ENCODE results near the gene POU5F1. TPM values are rescaled to one million over a fixed set of nuclear protein-coding genes. Genes with fewer than 3 reads are reported as not detected.

The POU5F1 gene
- total and polyA plus RNA-seq, 9 of the 15 experiments (the other 6 are each of a cell fraction or from before 2014, with no cell fraction given) = 0.06 to 2.0 (median 0.10) TPM; not detected in 6

DNA sequence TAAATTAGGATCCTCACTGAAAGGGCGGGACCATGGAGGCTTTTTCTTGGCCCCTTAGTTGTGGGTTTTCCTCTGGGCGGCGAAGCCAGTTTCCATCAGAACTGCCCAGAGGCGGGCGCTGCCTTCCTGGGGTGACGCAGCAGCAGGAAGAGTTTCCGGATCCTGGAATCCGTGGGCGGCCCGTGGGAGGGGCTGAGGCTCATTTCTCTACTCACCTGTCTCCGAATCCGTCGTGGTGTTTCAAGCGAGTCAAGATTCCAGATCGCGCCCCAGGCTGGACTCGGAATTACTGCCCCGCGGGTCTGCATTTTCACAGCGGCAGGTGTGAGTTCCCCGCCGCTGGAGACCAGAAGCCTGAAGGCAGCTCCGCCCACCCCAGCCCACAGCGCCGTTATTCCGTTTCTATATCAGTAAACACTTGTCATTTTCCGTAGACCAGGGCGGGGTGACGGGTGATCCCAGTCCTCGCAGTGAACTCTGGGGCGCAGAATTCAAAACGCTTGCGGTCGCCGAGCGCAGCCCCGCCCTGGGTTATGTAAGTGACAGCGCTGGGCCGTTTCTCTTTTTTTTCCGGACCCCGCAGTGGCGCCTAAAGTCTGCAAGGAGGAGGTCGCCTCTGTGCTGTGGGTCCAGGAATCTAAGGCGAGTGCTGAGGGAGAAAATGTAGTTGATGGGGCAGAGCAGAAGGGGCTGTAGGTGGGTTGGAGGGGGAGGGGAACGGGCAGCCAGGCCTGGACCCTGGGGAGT lies 27.2 kb upstream of the POU5F1 start (continued):
- no peak for TF ChIP-seq POLR3A (IDR thresholded peaks at IDR 0.05; ENCODE audit: borderline replicate concordance, extremely low read depth, insufficient read depth, insufficient read length)
- TF ChIP-seq, protein P1, sequence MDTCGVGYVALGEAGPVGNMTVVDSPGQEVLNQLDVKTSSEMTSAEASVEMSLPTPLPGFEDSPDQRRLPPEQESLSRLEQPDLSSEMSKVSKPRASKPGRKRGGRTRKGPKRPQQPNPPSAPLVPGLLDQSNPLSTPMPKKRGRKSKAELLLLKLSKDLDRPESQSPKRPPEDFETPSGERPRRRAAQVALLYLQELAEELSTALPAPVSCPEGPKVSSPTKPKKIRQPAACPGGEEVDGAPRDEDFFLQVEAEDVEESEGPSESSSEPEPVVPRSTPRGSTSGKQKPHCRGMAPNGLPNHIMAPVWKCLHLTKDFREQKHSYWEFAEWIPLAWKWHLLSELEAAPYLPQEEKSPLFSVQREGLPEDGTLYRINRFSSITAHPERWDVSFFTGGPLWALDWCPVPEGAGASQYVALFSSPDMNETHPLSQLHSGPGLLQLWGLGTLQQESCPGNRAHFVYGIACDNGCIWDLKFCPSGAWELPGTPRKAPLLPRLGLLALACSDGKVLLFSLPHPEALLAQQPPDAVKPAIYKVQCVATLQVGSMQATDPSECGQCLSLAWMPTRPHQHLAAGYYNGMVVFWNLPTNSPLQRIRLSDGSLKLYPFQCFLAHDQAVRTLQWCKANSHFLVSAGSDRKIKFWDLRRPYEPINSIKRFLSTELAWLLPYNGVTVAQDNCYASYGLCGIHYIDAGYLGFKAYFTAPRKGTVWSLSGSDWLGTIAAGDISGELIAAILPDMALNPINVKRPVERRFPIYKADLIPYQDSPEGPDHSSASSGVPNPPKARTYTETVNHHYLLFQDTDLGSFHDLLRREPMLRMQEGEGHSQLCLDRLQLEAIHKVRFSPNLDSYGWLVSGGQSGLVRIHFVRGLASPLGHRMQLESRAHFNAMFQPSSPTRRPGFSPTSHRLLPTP (IDR thresholded peaks at IDR 0.05; ENCODE audit: borderline replicate concordance, extremely low read depth, insufficient read length) = no peak
- TF ChIP-seq HDGF (IDR thresholded peaks at IDR 0.05) = no peak
- peak; percentile 50; the same call in 1 of the 2 replicates for TF ChIP-seq LEF1 (IDR thresholded peaks at IDR 0.05)
- TF ChIP-seq HDAC8 (tag; IDR thresholded peaks at IDR 0.05) = no peak
- TF ChIP-seq ZNF696 (CRISPR knock-in tag; conservative IDR thresholded peaks at IDR 0.05) = no peak
- TF ChIP-seq MCM2 (IDR thresholded peaks at IDR 0.05; ENCODE audit: low read depth) = no peak
- TF ChIP-seq TFAM (CRISPR knock-in tag; conservative IDR thresholded peaks at IDR 0.05) = no peak
- TF ChIP-seq, protein P2, sequence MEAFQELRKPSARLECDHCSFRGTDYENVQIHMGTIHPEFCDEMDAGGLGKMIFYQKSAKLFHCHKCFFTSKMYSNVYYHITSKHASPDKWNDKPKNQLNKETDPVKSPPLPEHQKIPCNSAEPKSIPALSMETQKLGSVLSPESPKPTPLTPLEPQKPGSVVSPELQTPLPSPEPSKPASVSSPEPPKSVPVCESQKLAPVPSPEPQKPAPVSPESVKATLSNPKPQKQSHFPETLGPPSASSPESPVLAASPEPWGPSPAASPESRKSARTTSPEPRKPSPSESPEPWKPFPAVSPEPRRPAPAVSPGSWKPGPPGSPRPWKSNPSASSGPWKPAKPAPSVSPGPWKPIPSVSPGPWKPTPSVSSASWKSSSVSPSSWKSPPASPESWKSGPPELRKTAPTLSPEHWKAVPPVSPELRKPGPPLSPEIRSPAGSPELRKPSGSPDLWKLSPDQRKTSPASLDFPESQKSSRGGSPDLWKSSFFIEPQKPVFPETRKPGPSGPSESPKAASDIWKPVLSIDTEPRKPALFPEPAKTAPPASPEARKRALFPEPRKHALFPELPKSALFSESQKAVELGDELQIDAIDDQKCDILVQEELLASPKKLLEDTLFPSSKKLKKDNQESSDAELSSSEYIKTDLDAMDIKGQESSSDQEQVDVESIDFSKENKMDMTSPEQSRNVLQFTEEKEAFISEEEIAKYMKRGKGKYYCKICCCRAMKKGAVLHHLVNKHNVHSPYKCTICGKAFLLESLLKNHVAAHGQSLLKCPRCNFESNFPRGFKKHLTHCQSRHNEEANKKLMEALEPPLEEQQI (IDR thresholded peaks at IDR 0.05) = no peak
- TF ChIP-seq SIX5 (IDR thresholded peaks at IDR 0.05; ENCODE audit: borderline replicate concordance in 1 of 2, insufficient read depth in 1 of 2, low read depth in 1 of 2, low read length in 2 of 2) = no peak
- TF ChIP-seq ZNF668 (CRISPR knock-in tag; IDR thresholded peaks at IDR 0.05) = no peak
- TF ChIP-seq ZBTB7A (IDR thresholded peaks at IDR 0.05; ENCODE audit: borderline replicate concordance, control insufficient read depth, low read depth, low read length) = peak; percentile 87
- TF ChIP-seq PHF8 (IDR thresholded peaks at IDR 0.05; ENCODE audit: borderline replicate concordance, low read length) = peak; percentile 87
- no peak for TF ChIP-seq ZNF764 (CRISPR knock-in tag; IDR thresholded peaks at IDR 0.05; ENCODE audit: low read depth)
- TF ChIP-seq FUS (optimal IDR thresholded peaks at IDR 0.05; ENCODE audit: low read depth, low read length) = no peak
- TF ChIP-seq ZNF184 (CRISPR knock-in tag; IDR thresholded peaks at IDR 0.05) = no peak
- peak; percentile 40; the same call in 1 of the 2 replicates for TF ChIP-seq SAFB (IDR thresholded peaks at IDR 0.05; ENCODE audit: borderline replicate concordance, low read depth, low read length)
- TF ChIP-seq RBFOX2 (IDR thresholded peaks at IDR 0.05; ENCODE audit: low read depth, low read length) = peak; percentile 92
- TF ChIP-seq SUPT5H (IDR thresholded peaks at IDR 0.05) = peak; percentile 72
